COR-L47 (cell line): Measurements from ENCODE around the gene METTL5.

Source experiments
- DNase-seq: peaks from one replicate; lab custom pipeline; 2025; lab: John Stamatoyannopoulos, UW

Gene METTL5

GRCh38 chr2:169781249-169782013 lies 43.3 kb downstream of the METTL5 start:
- DNase-seq, result no peak

- no peak for DNase-seq
Observed at GRCh38 chr2:169778446-169778845, 46.3 kb downstream of the METTL5 start.

- DNase-seq, result no peak
Observed at GRCh38 chr2:169776252-169776761, 48.4 kb downstream of the METTL5 start.

- no peak for DNase-seq
Observed at GRCh38 chr2:169775765-169776164, 48.9 kb downstream of the METTL5 start.

GRCh38 chr2:169775354-169775753 lies 49.4 kb downstream of the METTL5 start:
- DNase-seq, result no peak

- DNase-seq, result no peak
Observed at GRCh38 chr2:169772651-169773050, 52.1 kb downstream of the METTL5 start.

GRCh38 chr2:169771612-169772011 lies 53.1 kb downstream of the METTL5 start:
- no peak for DNase-seq

- no peak for DNase-seq
Observed at GRCh38 chr2:169771021-169771420, 53.7 kb downstream of the METTL5 start.

- no peak for DNase-seq
Observed at GRCh38 chr2:169768262-169768995, 56.3 kb downstream of the METTL5 start.

GRCh38 chr2:169767243-169767888 lies 57.3 kb downstream of the METTL5 start:
- peak; percentile 34 for DNase-seq

GRCh38 chr2:169765523-169765922 lies 59.2 kb downstream of the METTL5 start:
- DNase-seq, result no peak

GRCh38 chr2:169761970-169762292 lies 62.8 kb downstream of the METTL5 start:
- DNase-seq, result no peak
